ENCODE measurements around the gene OPRL1.

DNA sequence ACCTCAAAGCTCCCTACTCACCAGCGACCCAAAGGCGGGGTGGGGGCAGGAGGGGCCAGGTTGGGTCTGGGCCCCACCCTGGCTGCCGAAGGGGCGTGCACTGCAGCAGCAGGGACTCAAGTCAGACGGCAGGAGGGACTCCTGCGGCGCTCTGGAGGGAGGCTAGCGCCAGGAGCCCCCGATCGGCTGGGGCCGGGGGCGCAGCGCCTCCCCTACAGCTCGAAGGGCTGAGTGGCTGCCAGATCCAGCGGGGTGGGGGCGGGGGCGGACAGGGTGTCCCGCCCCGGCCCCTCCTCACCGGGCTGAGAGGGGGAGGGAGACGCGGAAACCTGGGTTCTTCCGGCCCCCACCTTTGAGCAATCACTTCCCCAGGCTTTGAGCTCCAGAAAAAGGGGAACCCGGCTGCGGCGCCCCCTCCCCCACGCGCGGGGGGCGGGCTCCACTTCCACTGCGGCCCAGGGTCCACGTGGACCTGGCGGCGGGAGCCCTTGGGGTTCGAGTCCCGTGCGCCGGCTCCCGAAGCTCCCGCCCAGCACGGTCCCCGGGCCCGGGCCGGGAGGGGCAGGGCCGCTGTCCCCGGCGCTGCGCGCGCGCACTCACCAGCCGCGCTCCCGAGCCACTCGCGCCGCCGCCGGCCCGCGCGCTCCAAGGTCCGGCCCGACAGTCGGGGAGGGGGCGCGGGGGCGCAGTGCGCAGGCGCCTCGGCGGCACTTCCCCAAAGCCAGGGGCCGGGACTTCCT, 439 bp upstream of the OPRL1 start, which contains the start of gene RGS19:
- TF ChIP-seq, protein P1, sequence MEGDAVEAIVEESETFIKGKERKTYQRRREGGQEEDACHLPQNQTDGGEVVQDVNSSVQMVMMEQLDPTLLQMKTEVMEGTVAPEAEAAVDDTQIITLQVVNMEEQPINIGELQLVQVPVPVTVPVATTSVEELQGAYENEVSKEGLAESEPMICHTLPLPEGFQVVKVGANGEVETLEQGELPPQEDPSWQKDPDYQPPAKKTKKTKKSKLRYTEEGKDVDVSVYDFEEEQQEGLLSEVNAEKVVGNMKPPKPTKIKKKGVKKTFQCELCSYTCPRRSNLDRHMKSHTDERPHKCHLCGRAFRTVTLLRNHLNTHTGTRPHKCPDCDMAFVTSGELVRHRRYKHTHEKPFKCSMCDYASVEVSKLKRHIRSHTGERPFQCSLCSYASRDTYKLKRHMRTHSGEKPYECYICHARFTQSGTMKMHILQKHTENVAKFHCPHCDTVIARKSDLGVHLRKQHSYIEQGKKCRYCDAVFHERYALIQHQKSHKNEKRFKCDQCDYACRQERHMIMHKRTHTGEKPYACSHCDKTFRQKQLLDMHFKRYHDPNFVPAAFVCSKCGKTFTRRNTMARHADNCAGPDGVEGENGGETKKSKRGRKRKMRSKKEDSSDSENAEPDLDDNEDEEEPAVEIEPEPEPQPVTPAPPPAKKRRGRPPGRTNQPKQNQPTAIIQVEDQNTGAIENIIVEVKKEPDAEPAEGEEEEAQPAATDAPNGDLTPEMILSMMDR (IDR thresholded peaks at IDR 0.05; ENCODE audit: insufficient read depth, low read length, poor library complexity, severe bottlenecking): no peak
- no peak for TF ChIP-seq EZH2phosphoT487 (conservative IDR thresholded peaks at IDR 0.05; ENCODE audit: low read length)
